Stimulated activated naive CD8-positive, alpha-beta T cell treated with anti-CD3 and anti-CD28 coated beads, Interleukin-15, Interleukin-2, amounts not matched to agents 100 U/mL and 50 U/mL, for 24 hours (primary cell): Measurements from ENCODE around the gene ESF1.
"Not testable (repeated sequence)": the region's sequence is repeated elsewhere in the genome, so short reads cannot be mapped to it uniquely, and the experiment has no call there.

Experiments used
- ATAC-seq: fragments of 150-1000 bp; cut with Tn5 transposase; one replicate; pipeline ENCODE4 v1.10.0; 2021
- DNase-seq: peaks from one replicate; pipeline ENCODE4 v3.0.0; 2021

Gene ESF1

GRCh38 chr20:13786143-13786828, 1.6 kb upstream of the ESF1 start:
- ATAC-seq (no peak), DNase-seq (no peak)

DNA sequence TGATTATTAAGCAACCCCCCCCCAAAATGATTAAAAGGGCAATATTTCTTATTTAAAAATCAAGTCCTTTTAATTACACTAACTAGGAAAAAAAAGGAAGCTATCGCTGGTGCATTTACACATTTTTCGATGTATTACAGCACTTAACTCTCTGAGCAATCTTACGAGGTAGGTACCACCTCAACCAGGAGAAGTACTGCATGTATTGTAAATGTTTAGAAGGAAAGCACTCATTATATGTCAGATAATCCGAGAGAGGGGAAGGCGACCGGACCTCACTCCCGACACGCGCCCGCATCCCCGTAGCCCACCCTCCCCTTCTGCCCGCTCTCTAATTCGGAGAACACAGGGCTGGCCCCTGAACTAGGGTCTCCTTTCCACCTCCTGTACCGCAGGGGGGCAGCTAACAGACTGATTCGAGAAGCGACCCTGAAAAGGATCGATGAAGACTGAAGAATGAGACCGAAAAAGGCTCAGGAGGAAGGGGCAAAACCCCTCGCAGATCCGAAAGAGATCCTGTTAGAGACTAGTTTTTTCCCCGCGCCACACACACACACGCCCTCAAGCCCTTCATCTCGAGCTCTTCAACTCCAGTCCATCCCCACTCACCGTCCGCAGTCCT, 337 bp downstream of the ESF1 start:
- no peak for ATAC-seq
- DNase-seq, result no peak

GRCh38 chr20:13783528-13783927, 1.2 kb downstream of the ESF1 start:
- no peak for ATAC-seq
- DNase-seq, result no peak

DNA sequence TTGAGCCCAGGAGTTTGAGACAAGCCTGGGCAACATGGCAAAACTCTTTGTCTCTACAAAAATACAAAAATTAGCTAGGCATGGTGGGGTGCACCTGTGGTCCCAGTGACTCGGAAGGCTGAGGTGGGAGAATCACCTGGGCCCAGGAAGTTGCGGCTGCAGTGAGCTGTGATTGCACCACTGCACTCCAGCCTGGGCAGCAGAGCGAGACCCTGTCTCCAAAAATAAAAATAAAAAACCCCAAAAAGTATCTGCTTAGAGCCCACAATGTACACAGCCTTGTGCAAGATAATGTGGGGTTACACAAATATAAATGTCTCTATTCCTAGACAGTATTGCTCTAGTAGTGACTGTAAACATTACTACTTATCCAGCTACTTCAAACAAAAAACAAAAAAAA, 5.9 kb downstream of the ESF1 start:
- DNase-seq, result no peak
- ATAC-seq, result no peak

GRCh38 chr20:13777171-13777601, 7.5 kb downstream of the ESF1 start:
- ATAC-seq (peak; percentile 55), DNase-seq (no peak)

DNA sequence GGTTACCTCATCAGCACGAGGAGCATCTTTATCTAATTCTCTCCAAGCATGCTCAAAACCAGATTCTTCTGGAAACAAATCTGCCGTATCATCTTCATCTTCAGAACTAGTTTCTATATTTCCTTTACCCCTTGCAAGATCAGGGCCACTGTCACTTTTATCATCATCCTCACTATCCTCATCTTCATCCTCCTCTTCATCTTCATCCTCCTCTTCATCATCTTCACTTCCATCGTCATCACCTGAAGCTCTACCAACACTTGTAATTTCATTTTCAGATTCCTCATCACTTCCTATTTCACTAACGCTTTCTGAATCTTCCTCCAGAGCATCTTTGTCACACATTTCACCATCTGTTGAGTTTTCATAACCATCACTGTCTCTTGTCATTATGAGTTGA, 8.9 kb downstream of the ESF1 start:
- DNase-seq (no peak), ATAC-seq (no peak)

GRCh38 chr20:13772529-13772928, 12.2 kb downstream of the ESF1 start:
- DNase-seq (no peak), ATAC-seq (no peak)

GRCh38 chr20:13771853-13772453, 12.8 kb downstream of the ESF1 start:
- no peak for DNase-seq
- ATAC-seq, result no peak

DNA sequence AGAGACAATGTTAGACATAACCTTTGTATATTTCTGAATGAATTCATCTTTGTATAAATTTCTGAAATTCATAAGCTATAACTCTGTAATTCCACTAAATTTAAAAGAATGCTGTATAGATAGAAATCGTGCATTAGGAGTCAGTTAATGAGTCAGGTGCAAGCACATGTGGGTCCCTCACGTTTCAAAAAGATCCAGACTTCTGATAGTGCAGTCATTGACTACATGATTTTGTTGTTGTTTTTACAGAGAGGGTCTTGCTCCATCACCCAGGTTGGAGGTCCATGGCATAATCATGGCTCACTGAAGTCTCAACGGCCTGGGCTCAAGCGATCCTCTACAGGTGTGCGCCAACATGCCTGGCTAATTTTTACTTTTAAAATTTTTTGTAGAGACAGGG, 14.6 kb downstream of the ESF1 start:
- ATAC-seq, result no peak

DNA sequence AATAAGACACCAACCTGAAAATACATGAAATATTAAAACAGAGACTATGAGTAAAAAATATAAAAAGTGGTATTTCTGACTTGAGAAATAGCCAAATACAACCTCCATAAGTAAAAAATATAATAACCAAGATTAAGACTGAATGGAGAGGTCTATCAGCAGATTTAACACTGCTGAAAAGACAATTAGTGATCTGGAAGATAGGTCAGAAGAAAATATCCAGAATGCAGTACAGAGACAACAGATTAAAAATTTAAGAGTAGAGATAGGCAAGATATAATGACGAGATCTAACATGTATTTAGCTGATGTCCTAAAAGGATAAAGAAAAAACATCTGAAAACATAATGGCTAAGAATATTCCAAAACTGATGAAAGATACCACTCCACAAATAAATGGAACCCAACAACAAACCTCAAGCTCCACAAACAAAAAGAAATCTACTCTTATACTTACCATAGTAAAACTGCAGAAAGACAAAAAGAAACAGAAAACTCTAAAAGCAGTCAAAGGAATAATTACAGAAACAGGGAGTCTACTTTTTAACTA, 18.8 kb downstream of the ESF1 start:
- DNase-seq, result no peak
- ATAC-seq, result no peak

More for the DNA sequence above, 14.6 kb downstream of the ESF1 start:
- DNase-seq, result no peak

DNA sequence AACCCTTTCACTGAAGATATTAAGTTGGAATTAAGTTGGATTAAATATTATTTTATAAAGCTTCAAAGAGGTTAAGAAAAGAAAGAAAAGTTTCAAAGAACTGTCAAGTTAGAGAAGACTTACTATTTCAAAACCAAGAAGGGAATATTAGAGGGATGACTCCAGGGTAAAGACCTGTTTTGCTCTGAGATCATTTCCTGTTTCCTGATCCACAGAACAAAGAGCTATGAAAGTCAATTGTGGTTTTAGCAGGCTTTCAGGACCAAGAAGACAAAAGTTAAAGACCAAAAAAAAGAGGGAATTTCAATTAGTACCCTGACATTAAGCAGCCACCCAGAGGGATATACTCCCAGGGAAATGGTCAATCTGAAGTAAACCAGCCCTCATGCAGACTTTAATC, 19.4 kb downstream of the ESF1 start:
- DNase-seq, result no peak
- ATAC-seq, result no peak

- DNase-seq, ATAC-seq: not testable (repeated sequence)
Observed at GRCh38 chr20:13760451-13760946, 24.2 kb downstream of the ESF1 start.

GRCh38 chr20:13758884-13759283, 25.8 kb downstream of the ESF1 start:
- no peak for ATAC-seq
- no peak for DNase-seq

- no peak for ATAC-seq
- no peak for DNase-seq
Observed at GRCh38 chr20:13756551-13756950, 28.2 kb downstream of the ESF1 start.

GRCh38 chr20:13755809-13756208, 28.9 kb downstream of the ESF1 start:
- DNase-seq, result no peak

GRCh38 chr20:13753436-13754036, 31.2 kb downstream of the ESF1 start:
- ATAC-seq (no peak), DNase-seq (no peak)

More at GRCh38 chr20:13755809-13756208, 28.9 kb downstream of the ESF1 start:
- ATAC-seq, result no peak

DNA sequence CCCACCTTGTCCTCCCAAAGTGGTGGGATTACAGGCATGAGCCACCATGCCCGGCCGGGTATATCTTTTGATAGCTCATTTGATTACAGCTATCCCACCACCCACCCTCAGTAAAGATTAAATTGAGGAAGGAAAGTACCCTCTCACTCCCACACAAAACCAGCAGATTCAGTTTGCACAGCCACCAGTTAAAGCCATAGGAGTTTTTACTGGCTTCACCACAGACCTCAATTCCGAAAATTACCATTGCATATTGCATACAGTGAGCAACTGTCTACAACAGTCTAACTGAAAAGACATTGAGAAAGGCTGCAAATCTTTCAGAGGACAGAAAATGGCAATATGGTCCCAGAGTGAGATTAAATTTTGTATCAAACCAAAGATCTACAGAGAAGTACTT, 34.9 kb downstream of the ESF1 start:
- DNase-seq, result no peak
- no peak for ATAC-seq

DNA sequence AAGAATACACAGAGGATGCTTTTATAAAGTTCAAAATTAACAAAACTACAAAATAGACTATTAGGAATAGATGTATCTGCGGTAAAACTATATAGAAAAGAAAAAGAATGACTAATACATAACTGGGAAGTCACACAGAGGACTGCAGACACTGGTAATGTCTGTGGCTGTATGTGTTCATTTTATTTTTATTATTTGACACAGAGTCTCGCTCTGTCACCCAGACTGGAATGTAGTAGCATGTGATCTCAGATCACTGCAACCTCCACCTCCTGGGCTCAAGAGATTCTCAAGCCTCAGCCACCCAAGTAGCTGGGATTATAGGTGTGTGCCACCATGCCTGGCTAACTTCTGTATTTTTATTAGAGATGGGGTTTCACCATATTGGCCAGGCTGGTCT, 38.9 kb downstream of the ESF1 start:
- no peak for ATAC-seq
- no peak for DNase-seq

- DNase-seq (no peak), ATAC-seq (no peak)
Observed at GRCh38 chr20:13744352-13744751, 40.4 kb downstream of the ESF1 start.

DNA sequence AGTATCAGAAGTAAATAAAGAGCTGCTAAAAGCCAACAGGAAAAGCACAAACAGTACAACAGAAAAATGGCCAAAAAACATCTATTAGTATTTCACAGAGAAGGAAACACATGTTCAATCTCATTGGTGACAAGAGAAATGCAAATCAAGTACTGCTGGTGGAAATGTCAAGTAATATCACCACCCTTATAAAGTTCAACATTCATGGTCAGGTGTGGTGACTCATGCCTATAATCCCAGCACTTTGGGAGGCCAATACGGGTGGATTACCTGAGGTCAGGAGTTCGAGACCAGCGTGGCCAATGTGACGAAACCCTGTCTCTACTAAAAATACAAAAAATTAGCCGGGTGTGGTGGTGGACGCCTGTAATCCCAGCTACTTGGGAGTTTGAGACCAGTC, 42.8 kb downstream of the ESF1 start:
- ATAC-seq (peak; percentile 49), DNase-seq (no peak)

GRCh38 chr20:13739731-13740649, 44.7 kb downstream of the ESF1 start:
- ATAC-seq (no peak), DNase-seq (no peak)

DNA sequence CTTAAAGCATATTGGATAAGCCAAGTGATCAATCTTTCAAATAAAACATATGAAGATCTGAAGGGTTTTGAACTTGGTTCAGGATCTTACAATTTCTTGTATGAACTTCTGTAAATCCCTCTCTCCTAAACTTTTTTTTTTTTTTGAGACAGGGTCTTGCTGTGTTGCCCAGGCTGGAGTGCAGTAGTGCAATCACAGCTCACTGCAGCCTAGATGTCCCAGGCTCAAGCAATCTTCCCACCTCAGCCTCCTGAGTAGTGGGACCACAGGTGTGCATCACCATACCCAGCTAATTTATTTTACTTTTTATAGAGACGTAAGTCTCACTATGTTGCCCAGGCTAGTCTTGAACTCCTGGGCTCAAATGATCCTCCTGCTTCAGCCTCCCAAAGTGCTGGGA, 46.5 kb downstream of the ESF1 start:
- not testable (repeated sequence) for DNase-seq, ATAC-seq
